Thyroid gland (tissue), 4 donors: Measurements from ENCODE around the gene B3GALT4. TPM values are rescaled to one million over a fixed set of nuclear protein-coding genes. Genes with fewer than 3 reads are reported as not detected.
A peak's percentile ranks its signal among the peaks of the same experiment; 100 is the strongest.

ENCODE experiments used
- DNase-seq, 2 donors: peaks; one replicate each; pipeline ENCODE4 v3.0.0-alpha.2; 2019
- H3K27ac ChIP-seq, 3 donors: fragments of 200-600 bp; sonication (generic); 1 replicate in 2 of 3; 2 replicates in 1 of 3; pipeline ENCODE4 v1.5.1; 2016 to 2019; ENCODE audit warnings: mild to moderate bottlenecking in 1 of 3, moderate library complexity in 1 of 3
- H3K27me3 ChIP-seq: fragments of 200-600 bp; sonication (generic); one replicate; pipeline ENCODE4 v1.5.1; 2019
- H3K36me3 ChIP-seq, 2 donors: fragments of 200-600 bp; sonication (generic); one replicate each; pipeline ENCODE4 v1.5.1; 2016 to 2019
- H3K4me1 ChIP-seq, 2 donors: fragments of 200-600 bp; sonication (generic); one replicate each; pipeline ENCODE4 v1.5.1; 2017 to 2019
- H3K4me3 ChIP-seq, 3 donors: fragments of 200-600 bp; sonication (generic); replicated peaks in 1 of 3; 1 replicate in 2 of 3; 2 replicates in 1 of 3; pipeline ENCODE4 v1.5.1; 2016; ENCODE audit warnings: mild to moderate bottlenecking in 1 of 3
- H3K9me3 ChIP-seq: fragments of 200-600 bp; sonication (generic); one replicate; pipeline ENCODE4 v1.5.1; 2017
- CTCF ChIP-seq, 6 experiments: fragments of 200-600 bp in 3 of 6; fragments of 450-650 bp in 3 of 6; sonication (generic) in 3 of 6; IDR thresholded peaks; one replicate each; pipeline ENCODE4 v1.5.1; 2016 to 2019; ENCODE audit warnings: antibody characterized with exemption in 6 of 6, mild to moderate bottlenecking in 2 of 6, inconsistent platforms in 1 of 6, moderate library complexity in 1 of 6
- POLR2A ChIP-seq, 2 donors: fragments of 450-650 bp; IDR thresholded peaks; one replicate each; pipeline ENCODE4 v1.6.1; 2017; ENCODE audit warnings: antibody characterized with exemption in 2 of 2, mild to moderate bottlenecking in 2 of 2, moderate library complexity in 1 of 2
- WGBS, 2 donors: methylation state at CpG; one replicate each; pipeline ENCODE4 v1.1.5; 2017; 5-methylcytosine and 5-hydroxymethylcytosine counted together
- intact Hi-C: fragments of 100-400 bp; cut with DNase I; formaldehyde crosslinking; loops from one replicate; pipeline ENCODE4 v1.15.1; 2023
- microRNA-seq: library from miRNA; unstranded; fragments of <30 nt; microRNA quantifications from one replicate; pipeline ENCODE4, GENCODE V29; 2016
- total RNA-seq, 4 donors: library from RNA; depleted of rRNA; stranded (reverse); fragments of >200 nt; gene quantifications; one replicate each; pipeline ENCODE4 v1.2.3, GENCODE V29; 2016

The B3GALT4 gene
- total RNA-seq, 4 donors from 2014 or later, result 10.5 to 19.8 (median 16.4) TPM

GRCh38 chr6:33324125-33324524, 47.2 kb downstream of the B3GALT4 start:
- intact Hi-C loops, result no loop called here
- TF ChIP-seq POLR2A (IDR thresholded peaks at IDR 0.05), result no peak
- no peak for TF ChIP-seq CTCF (IDR thresholded peaks at IDR 0.05)
- Histone ChIP-seq H3K27me3 (no peaks in the 10 kb centered on the region), H3K27ac (peak overlapping the region in 2 of 3 donors; percentile 67 to 77), H3K4me1 (peaks cover 20 to 28% of the 10 kb centered on the region in 2 donors), H3K9me3 (no peaks in the 10 kb centered on the region), H3K36me3 (peaks cover 18 to 19% of the 10 kb centered on the region in 2 donors), H3K4me3 (no peak overlapping the region)
- 23 to 26% methylated on average over 7 of the region's 7 CpGs for WGBS, 2 donors
- no peak for DNase-seq

Small RNA genes within 50 kb of the gene (microRNA-seq; reads per million reads assigned to microRNA genes)
- not detected for gene MIR6834
- not detected for gene MIR6873

Other genes starting within 250 kb of the B3GALT4 start
- 100 to 1,000 TPM in 1 of 4 donors, 10 to 100 TPM in 3; 15.4 to 172 (median 67.6) TPM for gene HLA-DPA1, start 203.5 kb upstream of the B3GALT4 start, total RNA-seq
- 10 to 100 TPM; 33.8 to 44.7 (median 41.0) TPM for gene HLA-DPB1, start 201.1 kb upstream of the B3GALT4 start, total RNA-seq
- 1 to 10 TPM in 3 of 4 donors, under 1 TPM in 1; 0.68 to 2.8 (median 2.0) TPM for gene COL11A2, start 84.7 kb upstream of the B3GALT4 start, total RNA-seq
- gene RXRB, start 76.5 kb upstream of the B3GALT4 start, total RNA-seq, result 10 to 100 TPM; 29.6 to 46.8 (median 41.2) TPM
- gene SLC39A7, start 76.3 kb upstream of the B3GALT4 start, total RNA-seq, result 100 to 1,000 TPM in 3 of 4 donors, 10 to 100 TPM in 1; 90.8 to 191 (median 153) TPM
- gene HSD17B8, start 72.5 kb upstream of the B3GALT4 start, total RNA-seq, result 10 to 100 TPM; 30.2 to 79.4 (median 40.9) TPM
- gene RING1, start 68.6 kb upstream of the B3GALT4 start, total RNA-seq, result 10 to 100 TPM; 20.3 to 40.2 (median 24.7) TPM
- gene VPS52, start 5.2 kb upstream of the B3GALT4 start, total RNA-seq, result 10 to 100 TPM; 45.5 to 64.8 (median 54.8) TPM
- 1,000 to 10,000 TPM; 1,790 to 3,429 (median 2,432) TPM for gene RPS18, start 5.0 kb upstream of the B3GALT4 start, total RNA-seq
- 10 to 100 TPM; 25.8 to 63.9 (median 45.2) TPM for gene WDR46, start 12.1 kb downstream of the B3GALT4 start, total RNA-seq
- gene PFDN6, start 12.5 kb downstream of the B3GALT4 start, total RNA-seq, result 10 to 100 TPM; 29.1 to 51.9 (median 35.6) TPM
- 10 to 100 TPM; 66.8 to 78.5 (median 71.3) TPM for gene RGL2, start 21.8 kb downstream of the B3GALT4 start, total RNA-seq
- 100 to 1,000 TPM in 3 of 4 donors, 10 to 100 TPM in 1; 86.4 to 151 (median 132) TPM for gene TAPBP, start 37.0 kb downstream of the B3GALT4 start, total RNA-seq
- gene ZBTB22, start 40.6 kb downstream of the B3GALT4 start, total RNA-seq, result 10 to 100 TPM; 17.9 to 30.3 (median 26.3) TPM
- 10 to 100 TPM; 33.7 to 53.2 (median 38.9) TPM for gene DAXX, start 45.8 kb downstream of the B3GALT4 start, total RNA-seq
- gene KIFC1, start 114.7 kb downstream of the B3GALT4 start, total RNA-seq, result 1 to 10 TPM in 2 of 4 donors, under 1 TPM in 2; 0.13 to 4.3 (median 0.91) TPM
- gene PHF1, start 133.9 kb downstream of the B3GALT4 start, total RNA-seq, result 100 to 1,000 TPM in 1 of 4 donors, 10 to 100 TPM in 3; 75.3 to 109 (median 88.5) TPM
- gene CUTA, start 141.0 kb downstream of the B3GALT4 start, total RNA-seq, result 100 to 1,000 TPM; 165 to 296 (median 257) TPM
- 10 to 100 TPM in 3 of 4 donors, 1 to 10 TPM in 1; 10.0 to 15.3 (median 12.2) TPM for gene SYNGAP1, start 142.9 kb downstream of the B3GALT4 start, total RNA-seq
- gene ZBTB9, start 177.5 kb downstream of the B3GALT4 start, total RNA-seq, result 1 to 10 TPM; 4.1 to 5.9 (median 4.6) TPM